ENCODE data around the gene SHF.

The SHF gene

DNA sequence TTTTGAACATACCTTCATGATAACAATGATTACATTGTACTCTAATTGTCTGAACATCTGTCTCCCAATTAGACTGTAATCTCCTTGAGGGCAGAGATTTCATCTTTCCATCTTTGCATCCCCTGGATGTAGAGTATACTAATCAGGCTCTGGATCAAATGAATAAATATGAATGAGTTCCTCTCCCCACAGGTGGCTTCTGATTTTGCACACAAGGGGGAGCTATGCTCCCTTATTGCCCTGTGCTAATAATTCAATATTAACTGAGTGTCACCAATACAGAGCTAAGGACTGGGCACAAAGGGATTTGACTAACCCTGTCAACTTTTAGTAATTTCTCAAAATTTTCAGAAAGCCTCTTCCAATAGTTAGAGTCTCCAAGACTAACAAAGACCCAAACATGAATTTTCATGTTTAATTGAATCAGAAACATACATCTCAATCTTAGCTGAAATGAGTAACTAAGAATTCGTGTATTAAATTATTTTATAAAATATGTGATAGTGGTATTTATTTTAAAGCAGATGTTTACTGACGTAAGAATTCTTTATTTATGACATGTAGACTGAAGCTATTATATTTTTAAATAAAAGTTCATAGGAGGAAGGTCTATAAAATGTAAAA is 61.1 kb downstream of the SHF start:
- DNase-seq (ENCODE audit: low read depth): no peak

DNA sequence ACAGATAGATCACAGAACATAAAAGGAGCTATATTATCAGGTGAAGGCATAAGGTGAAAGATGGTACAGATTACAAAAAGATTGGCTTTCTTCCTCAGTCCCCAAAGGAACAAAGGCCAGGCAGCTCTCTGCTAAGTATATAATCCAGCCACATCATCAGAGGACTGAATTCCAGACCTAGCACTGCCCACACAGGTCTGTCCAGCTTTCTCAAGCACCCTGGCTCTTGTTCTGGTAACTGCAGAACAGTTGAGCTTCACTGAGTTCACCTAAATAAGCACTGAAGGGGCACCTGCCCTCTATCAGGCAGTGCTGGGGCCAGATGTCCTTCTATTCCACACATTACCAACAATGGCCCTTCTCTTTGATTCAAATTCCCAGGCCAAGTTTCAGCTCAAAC is 64.4 kb downstream of the SHF start:
- DNase-seq (ENCODE audit: low read depth): no peak

DNA sequence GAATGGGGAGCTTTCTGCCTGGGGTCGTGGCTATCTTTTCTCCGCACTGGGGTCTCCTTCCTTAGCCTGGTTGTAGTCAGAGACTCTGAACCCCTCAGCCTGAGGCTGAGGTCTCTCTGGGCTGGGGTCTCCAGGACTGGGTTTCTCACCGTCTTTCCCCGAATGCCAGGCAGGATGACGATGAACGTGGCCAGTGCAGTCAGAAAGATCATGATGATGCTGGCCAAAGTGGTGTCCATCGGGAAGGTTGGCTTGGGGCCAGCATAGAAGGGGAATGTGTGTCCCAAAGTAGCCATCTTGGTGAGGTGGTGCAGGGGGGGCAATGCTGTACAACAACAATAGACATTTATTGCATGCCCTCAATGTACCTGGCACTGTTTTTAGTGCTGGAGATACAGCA is 65.0 kb downstream of the SHF start:
- DNase-seq (ENCODE audit: low read depth): no peak

DNA sequence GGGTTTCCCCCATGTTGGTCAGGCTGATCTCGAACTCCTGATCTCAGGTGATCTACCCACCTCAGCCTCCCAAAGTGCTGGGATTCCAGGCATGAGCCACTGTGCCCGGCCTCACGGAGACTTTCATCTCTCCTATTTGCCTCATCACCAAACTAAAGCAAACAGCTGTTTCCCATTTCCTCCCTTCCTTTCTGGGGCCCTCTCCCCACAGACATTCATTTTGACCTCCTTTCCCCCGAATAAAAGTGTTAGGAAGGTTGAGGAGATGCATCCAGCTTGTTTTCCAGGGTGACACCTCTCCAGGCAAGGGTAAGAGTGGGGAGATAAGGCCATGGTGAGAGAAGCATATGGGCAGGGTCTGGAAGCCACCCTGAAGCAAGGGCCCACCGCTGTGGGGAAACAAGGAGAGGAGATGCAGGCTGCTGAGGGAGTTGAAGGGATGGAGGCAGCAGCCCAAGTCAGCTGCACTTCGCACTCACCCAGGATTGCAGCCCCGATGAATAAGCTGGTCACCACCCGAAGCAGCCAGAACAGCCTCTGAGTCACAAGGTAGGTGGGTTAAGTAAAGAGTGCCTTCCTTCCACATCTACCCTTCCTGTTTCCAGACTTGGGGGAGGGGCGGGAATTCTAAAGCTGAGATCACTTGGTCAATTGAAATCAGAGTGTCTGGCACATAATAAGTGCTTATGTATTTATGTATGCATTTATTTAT is 65.9 kb downstream of the SHF start:
- no peak for DNase-seq (ENCODE audit: low read depth)

DNA sequence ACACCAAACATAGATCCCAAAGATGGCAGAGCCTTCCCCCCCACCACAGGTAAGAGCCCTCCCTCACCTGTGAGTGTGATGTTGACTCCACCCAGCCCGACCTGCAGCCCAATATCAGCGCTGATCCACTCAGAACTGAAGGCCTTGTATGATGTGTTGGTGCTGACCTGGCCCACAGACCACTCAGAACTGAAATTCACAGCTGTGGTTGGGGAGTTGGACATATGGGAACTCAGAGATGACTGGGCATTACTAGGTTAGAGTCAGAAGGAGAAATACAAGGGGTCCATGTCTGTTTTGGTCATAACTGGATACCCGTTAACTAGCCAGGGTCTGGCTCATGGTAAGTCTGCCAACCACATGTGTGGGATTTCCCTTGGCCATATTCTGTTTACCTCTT is 66.7 kb downstream of the SHF start:
- DNase-seq (ENCODE audit: low read depth): no peak

DNA sequence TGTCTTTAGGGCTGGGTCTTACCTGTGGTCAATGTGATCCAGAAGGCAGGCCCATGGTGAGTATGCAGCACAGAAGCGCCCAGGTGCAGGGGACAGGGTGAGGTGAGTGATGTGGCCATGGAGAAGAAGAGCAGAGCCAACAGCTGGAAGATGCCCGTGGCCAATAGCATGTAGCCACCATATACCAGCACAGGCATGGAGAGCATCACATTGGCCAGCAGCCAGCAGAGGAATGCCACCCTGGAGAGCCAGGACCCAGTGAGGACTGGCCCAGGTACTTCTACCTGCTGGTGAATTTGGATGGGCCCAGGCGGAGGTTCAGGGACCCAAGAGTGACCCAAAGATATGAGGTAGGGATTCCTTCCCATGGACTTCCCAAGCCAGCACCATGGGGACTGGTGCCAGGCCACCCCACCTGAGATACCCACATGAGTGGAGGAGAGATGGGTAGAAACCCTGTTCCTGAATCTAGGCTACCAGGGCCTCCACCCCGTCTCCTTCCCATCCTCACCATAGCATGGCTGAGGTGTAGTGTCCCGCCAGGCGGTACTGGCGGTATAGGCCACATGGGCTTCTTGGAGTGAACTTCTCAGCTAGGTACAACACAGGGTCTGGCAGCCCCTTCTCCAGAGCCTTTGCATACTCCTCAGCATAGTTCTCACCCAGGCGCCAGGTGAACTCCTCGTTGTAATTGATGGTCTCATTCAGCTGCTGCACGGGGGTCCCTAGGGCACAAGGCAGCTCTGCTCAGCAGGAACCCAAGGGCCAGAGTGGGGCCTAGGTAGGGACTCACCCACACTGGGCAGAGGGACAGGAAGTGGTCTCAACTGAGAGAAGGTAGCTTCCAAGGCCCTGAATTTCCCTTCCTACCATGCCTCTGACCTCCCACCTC is 67.4 kb downstream of the SHF start:
- DNase-seq (ENCODE audit: low read depth): no peak

DNA sequence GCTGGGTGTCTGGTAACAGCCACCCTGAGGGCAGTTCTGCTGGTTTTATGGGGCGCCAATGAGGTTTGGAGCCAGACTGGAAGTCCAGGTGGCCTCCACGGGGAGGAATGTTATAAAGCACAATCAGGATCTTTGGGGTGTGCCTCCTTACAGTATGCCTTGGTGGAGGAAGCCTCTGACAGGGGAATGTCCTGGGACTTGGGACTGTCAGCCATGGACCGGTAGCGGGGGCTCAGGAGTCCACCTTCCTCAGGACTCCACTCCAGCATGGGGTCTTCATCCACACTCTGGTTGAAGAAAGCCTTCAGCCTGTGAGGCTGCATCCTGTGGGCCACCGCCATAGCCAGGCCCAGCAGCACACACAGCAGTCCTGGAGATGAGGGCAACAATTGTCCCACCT is 68.8 kb downstream of the SHF start:
- no peak for DNase-seq (ENCODE audit: low read depth)

DNA sequence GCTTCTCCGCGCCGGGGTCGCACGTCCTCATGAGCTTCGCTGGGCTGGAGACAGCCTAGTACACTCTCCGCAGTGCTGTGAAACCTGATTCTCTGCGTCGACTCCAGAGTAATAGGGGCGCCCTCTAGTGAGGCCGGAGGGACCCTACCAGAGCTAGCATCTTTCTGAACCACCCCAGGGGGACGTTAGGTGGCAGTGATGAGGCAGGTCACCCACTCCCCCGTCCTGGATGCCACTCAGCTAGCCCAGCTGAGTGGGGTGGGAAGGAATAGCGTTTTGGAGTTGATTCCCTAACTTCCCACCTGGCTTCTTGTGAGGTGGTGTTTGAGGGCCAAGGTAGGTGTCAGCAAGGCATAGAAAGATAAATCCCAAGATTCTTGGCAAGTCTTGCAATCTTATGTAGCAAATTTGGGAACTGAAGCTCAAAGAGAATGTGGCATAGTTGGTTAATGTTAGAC is 69.6 kb downstream of the SHF start:
- DNase-seq (ENCODE audit: low read depth): peak; percentile 64

DNA sequence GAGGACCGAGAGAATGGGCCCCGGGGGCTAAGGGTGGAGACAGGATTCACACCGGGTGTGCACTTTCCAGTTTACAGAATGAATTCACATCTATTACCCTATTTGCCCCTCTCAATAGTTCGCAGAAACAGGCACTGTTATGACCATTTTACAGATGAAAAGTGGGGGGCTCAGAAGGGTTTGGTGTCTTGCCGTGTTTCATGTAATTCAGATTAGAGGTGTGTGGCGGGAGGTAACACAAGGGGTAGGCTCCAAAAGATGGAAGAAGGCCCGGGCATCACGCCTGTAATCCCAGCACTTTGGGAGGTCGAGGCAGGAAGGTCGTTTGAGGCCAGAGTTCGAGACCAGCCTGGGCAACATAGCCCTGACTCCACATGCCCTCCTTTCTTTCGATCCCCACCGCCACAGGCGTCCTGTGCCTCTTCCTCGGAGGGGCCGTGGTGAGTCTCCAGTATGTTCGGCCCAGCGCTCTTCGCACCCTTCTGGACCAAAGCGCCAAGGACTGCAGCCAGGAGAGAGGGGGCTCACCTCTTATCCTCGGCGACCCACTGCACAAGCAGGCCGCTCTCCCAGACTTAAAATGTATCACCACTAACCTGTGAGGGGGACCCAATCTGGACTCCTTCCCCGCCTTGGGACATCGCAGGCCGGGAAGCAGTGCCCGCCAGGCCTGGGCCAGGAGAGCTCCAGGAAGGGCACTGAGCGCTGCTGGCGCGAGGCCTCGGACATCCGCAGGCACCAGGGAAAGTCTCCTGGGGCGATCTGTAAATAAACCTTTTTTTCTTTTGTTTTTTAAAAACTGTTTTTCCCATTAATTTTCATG is 70.2 kb downstream of the SHF start:
- no peak for DNase-seq (ENCODE audit: low read depth)

Measured in stimulated activated CD8-positive, alpha-beta memory T cell treated with anti-CD3 and anti-CD28 coated beads, Interleukin-12 subunit alpha, Interleukin-12 subunit beta, amount 100 ng/mL, for 4 hours (primary cell).